K562 (cell line): ENCODE results near the gene PARD3B. TPM values are rescaled to one million over a fixed set of nuclear protein-coding genes. Genes with fewer than 3 reads are reported as not detected.

Experiments used
- ARID1B ChIP-seq: fragments of 450-650 bp; IDR thresholded peaks from 2 replicates; pipeline ENCODE4 v1.6.1; 2016; ENCODE audit warnings: antibody characterized with exemption, mild to moderate bottlenecking, inconsistent platforms
- BRF1 ChIP-seq: IDR thresholded peaks from 3 replicates; pipeline ENCODE4 v1.6.1; 2011; ENCODE audit warnings: borderline replicate concordance, mild to moderate bottlenecking; ENCODE audit not compliant: insufficient read length; ENCODE audit errors: extremely low read depth
- C11orf30 ChIP-seq: fragments of 450-650 bp; IDR thresholded peaks from 2 replicates; pipeline ENCODE4 v1.6.1; 2016; ENCODE audit warnings: low read depth, mild to moderate bottlenecking
- CBFA2T2 ChIP-seq: fragments of 450-650 bp; conservative IDR thresholded peaks from 2 replicates; pipeline ENCODE4 v1.6.1; 2017; ENCODE audit warnings: mild to moderate bottlenecking
- DPF2 ChIP-seq: fragments of 450-650 bp; IDR thresholded peaks from 2 replicates; pipeline ENCODE4 v1.6.1; 2016
- ELF4 ChIP-seq: fragments of 450-650 bp; formaldehyde crosslinking; IDR thresholded peaks from 2 replicates; pipeline ENCODE4 v1.4.0; 2022; ENCODE audit warnings: missing genetic modification characterization
- ERF ChIP-seq: fragments of 450-650 bp; formaldehyde crosslinking; IDR thresholded peaks from 2 replicates; pipeline ENCODE4 v1.4.0; 2020; ENCODE audit warnings: mild to moderate bottlenecking, mixed read lengths
- EWSR1 ChIP-seq: fragments of 450-650 bp; IDR thresholded peaks from 2 replicates; pipeline ENCODE4 v1.6.1; 2018; ENCODE audit warnings: borderline replicate concordance, mild to moderate bottlenecking, low read depth, moderate library complexity; ENCODE audit not compliant: partially characterized antibody
- EZH2 ChIP-seq: IDR thresholded peaks from 2 replicates; pipeline ENCODE4 v1.6.1; 2012; ENCODE audit warnings: low read depth, mild to moderate bottlenecking, inconsistent platforms, low read length, borderline replicate concordance
- GATAD2A ChIP-seq: fragments of 450-650 bp; IDR thresholded peaks from 2 replicates; pipeline ENCODE4 v1.6.1; 2017
- HDAC6 ChIP-seq: IDR thresholded peaks from 2 replicates; pipeline ENCODE4 v1.6.1; 2012; ENCODE audit warnings: low read depth, mild to moderate bottlenecking, control low read depth, inconsistent platforms, low read length, moderate library complexity
- MNT ChIP-seq, 2 experiments: fragments of 450-650 bp; conservative IDR thresholded peaks; 2 replicates each; pipeline ENCODE4 v1.6.1; 2017; ENCODE audit warnings: mild to moderate bottlenecking in 2 of 2, moderate library complexity in 2 of 2
- NCOA2 ChIP-seq, 2 experiments: fragments of 450-650 bp; IDR thresholded peaks; 2 replicates each; pipeline ENCODE4 v1.6.1; 2018; ENCODE audit warnings: mild to moderate bottlenecking in 2 of 2, moderate library complexity in 1 of 2; ENCODE audit not compliant: partially characterized antibody in 2 of 2
- RAD21 ChIP-seq, 2 experiments: fragments of 250-450 bp in 1 of 2; fragments of 450-650 bp in 1 of 2; sonication (Bioruptor Pico) in 1 of 2; formaldehyde crosslinking in 1 of 2; IDR thresholded peaks in 1 of 2; conservative IDR thresholded peaks in 1 of 2; 2 replicates each; pipeline versions ENCODE4 v1.4.0 to v1.8.0; 2020 to 2022; ENCODE audit warnings: mild to moderate bottlenecking in 2 of 2, moderate library complexity in 1 of 2
- RFX5 ChIP-seq: IDR thresholded peaks from 2 replicates; pipeline ENCODE4 v1.6.1; 2011; ENCODE audit warnings: low read depth, mild to moderate bottlenecking, improper control_type of control experiment, low read length
- SMAD3 ChIP-seq: fragments of 450-650 bp; formaldehyde crosslinking; conservative IDR thresholded peaks from 2 replicates; pipeline ENCODE4 v1.4.0; 2020; ENCODE audit warnings: mild to moderate bottlenecking
- SRSF1 ChIP-seq: fragments of 200-400 bp; formaldehyde crosslinking; IDR thresholded peaks from 2 replicates; pipeline ENCODE4 v1.6.1; 2017; ENCODE audit warnings: mild to moderate bottlenecking, low read depth, low read length, moderate library complexity
- STAT5A ChIP-seq: IDR thresholded peaks from 2 replicates; pipeline ENCODE4 v1.6.1; 2012; ENCODE audit warnings: low read length, inconsistent platforms, borderline replicate concordance
- TAL1 ChIP-seq: fragments of 450-650 bp; IDR thresholded peaks from 2 replicates; pipeline ENCODE4 v1.6.1; 2016; ENCODE audit warnings: mild to moderate bottlenecking
- TFAM ChIP-seq: fragments of 250-450 bp; sonication (Bioruptor Pico); conservative IDR thresholded peaks from 2 replicates; pipeline ENCODE4 v1.5.0; 2021; ENCODE audit warnings: mild to moderate bottlenecking, moderate library complexity
- ZBTB1 ChIP-seq: sonication (generic); formaldehyde crosslinking; IDR thresholded peaks from 2 replicates; pipeline ENCODE4 v1.8.1; 2023; ENCODE audit warnings: missing genetic modification reagents, low read depth, mild to moderate bottlenecking, borderline replicate concordance
- ZC3H8 ChIP-seq: fragments of 450-650 bp; IDR thresholded peaks from 2 replicates; pipeline ENCODE4 v1.6.1; 2017
- ZNF175 ChIP-seq: fragments of 200-800 bp; sonication (Bioruptor generic); IDR thresholded peaks from 2 replicates; pipeline ENCODE4 v1.6.1; 2016; ENCODE audit warnings: low read depth, mild to moderate bottlenecking, missing genetic modification characterization, missing compliant biosample characterization
- ZNF316 ChIP-seq: fragments of 450-650 bp; IDR thresholded peaks from 2 replicates; pipeline ENCODE4 v1.6.1; 2016
- ZNF41 ChIP-seq: fragments of 250-450 bp; sonication (Bioruptor Pico); conservative IDR thresholded peaks from 2 replicates; pipeline ENCODE4 v1.4.0; 2020; ENCODE audit warnings: mild to moderate bottlenecking
- ZNF431 ChIP-seq: sonication (generic); formaldehyde crosslinking; IDR thresholded peaks from 2 replicates; pipeline ENCODE4 v1.8.0; 2022; ENCODE audit warnings: mild to moderate bottlenecking, missing genetic modification reagents
- ZNF75A ChIP-seq: fragments of 450-650 bp; formaldehyde crosslinking; IDR thresholded peaks from 2 replicates; pipeline ENCODE4 v1.4.0; 2020; ENCODE audit warnings: mild to moderate bottlenecking
- polyA plus RNA-seq, 8 experiments: library from polyadenylated mRNA; depleted of rRNA in 4 of 8; stranded (reverse) in 5 of 8; unstranded in 3 of 8; fragments of >200 nt; fragmentation: Nextera tagmentation in 2 of 8; fragmentation: Illumina TruSeq in 1 of 8; extraction: Ambion mirVana in 2 of 8; extraction: Trizol in 1 of 8; gene quantifications; 2 replicates each; pipeline versions ENCODE4 v1.2.1 to v1.2.3, GENCODE V29; 2011 to 2014; ENCODE audit warnings: inconsistent platforms in 1 of 8, missing spikeins in 1 of 8
- total RNA-seq, 7 experiments: library from RNA; depleted of rRNA in 6 of 7; stranded (reverse); fragments of >200 nt in 6 of 7; fragmentation: Illumina TruSeq in 2 of 7; extraction: Trizol in 2 of 7; gene quantifications; 2 replicates each; pipeline versions ENCODE4 v1.2.1 to v1.2.3, GENCODE V29; 2011 to 2021; ENCODE audit warnings: low replicate concordance in 1 of 7
- TF ChIP-seq, protein P1 (sequence below): fragments of 450-650 bp; IDR thresholded peaks from 2 replicates; pipeline ENCODE4 v1.6.1; 2017; ENCODE audit warnings: mild to moderate bottlenecking, moderate library complexity
- TF ChIP-seq, protein P2 (sequence below): sonication (generic); formaldehyde crosslinking; IDR thresholded peaks from 2 replicates; pipeline ENCODE4 v1.8.0; 2022; ENCODE audit warnings: missing genetic modification reagents, mild to moderate bottlenecking, moderate library complexity, borderline replicate concordance

PARD3B gene
- total and polyA plus RNA-seq, 9 of the 15 experiments (the other 6 are each of a cell fraction or from before 2014, with no cell fraction given), result 0.15 to 3.0 (median 1.1) TPM

GRCh38 chr2:205139822-205140463, 594.7 kb downstream of the PARD3B start (continued):
- TF ChIP-seq RAD21 (CRISPR knock-in tag; conservative IDR thresholded peaks at IDR 0.05 in 1 of 2, IDR thresholded peaks at IDR 0.05 in 1 of 2) (no peak), CBFA2T2 (peak; percentile 77), MNT (conservative IDR thresholded peaks at IDR 0.05) (no peak), ZC3H8 (no peak), RFX5 (no peak), HDAC6 (no peak), ZNF316 (no peak), TAL1 (peak; percentile 83), SRSF1 (no peak), SMAD3 (no peak), TFAM (CRISPR knock-in tag) (no peak), ZNF75A (no peak), ARID1B (peak; percentile 81), ERF (CRISPR knock-in tag) (no peak), ZNF41 (CRISPR knock-in tag) (no peak), EZH2 (no peak), STAT5A (peak; percentile 45; the same call in 1 of the 2 replicates), EWSR1 (no peak), DPF2 (peak; percentile 74), ZNF175 (CRISPR knock-in tag) (0 out of 2 replicates have a peak, but pooled peaks have one; percentile 28), NCOA2 (IDR thresholded peaks at IDR 0.05; ENCODE audit: partially characterized antibody in 2 of 2) (no peak), C11orf30 (no peak), ZNF431 (CRISPR knock-in tag) (no peak), ZBTB1 (CRISPR knock-in tag) (no peak), ELF4 (CRISPR knock-in tag) (no peak), GATAD2A (no peak), BRF1 (no peak)
- TF ChIP-seq, protein P1, sequence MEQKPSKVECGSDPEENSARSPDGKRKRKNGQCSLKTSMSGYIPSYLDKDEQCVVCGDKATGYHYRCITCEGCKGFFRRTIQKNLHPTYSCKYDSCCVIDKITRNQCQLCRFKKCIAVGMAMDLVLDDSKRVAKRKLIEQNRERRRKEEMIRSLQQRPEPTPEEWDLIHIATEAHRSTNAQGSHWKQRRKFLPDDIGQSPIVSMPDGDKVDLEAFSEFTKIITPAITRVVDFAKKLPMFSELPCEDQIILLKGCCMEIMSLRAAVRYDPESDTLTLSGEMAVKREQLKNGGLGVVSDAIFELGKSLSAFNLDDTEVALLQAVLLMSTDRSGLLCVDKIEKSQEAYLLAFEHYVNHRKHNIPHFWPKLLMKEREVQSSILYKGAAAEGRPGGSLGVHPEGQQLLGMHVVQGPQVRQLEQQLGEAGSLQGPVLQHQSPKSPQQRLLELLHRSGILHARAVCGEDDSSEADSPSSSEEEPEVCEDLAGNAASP, result no peak
- TF ChIP-seq, protein P2, sequence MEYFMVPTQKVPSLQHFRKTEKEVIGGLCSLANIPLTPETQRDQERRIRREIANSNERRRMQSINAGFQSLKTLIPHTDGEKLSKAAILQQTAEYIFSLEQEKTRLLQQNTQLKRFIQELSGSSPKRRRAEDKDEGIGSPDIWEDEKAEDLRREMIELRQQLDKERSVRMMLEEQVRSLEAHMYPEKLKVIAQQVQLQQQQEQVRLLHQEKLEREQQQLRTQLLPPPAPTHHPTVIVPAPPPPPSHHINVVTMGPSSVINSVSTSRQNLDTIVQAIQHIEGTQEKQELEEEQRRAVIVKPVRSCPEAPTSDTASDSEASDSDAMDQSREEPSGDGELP (CRISPR knock-in tag), result no peak
